ENCODE results near the gene TBX20.
A peak's percentile ranks its signal among the peaks of the same experiment; 100 is the strongest.

Gene TBX20

GRCh38 chr7:35248576-35249536 is 5.0 kb downstream of the TBX20 start:
- Histone ChIP-seq H3K4me1 (ENCODE audit: control insufficient read depth, insufficient read depth, low read length) (peaks cover 15% of the 10 kb centered on the region), H3K36me3 (ENCODE audit: control insufficient read depth in 2 of 2, insufficient read depth in 1 of 2, low read length in 2 of 2) (peaks cover 5 to 9% of the 10 kb centered on the region in 2 experiments), H3K9me3 (ENCODE audit: control insufficient read depth, insufficient read depth, low read depth, low read length) (no peaks in the 10 kb centered on the region), H3K4me3 (ENCODE audit: low read depth, low read length) (no peak overlapping the region), H3K27ac (ENCODE audit: extremely low read depth, low read depth, low read length) (no peak overlapping the region)
- ChIA-PET CTCF (no interaction called here), POLR2A (no interaction called here)
- TF ChIP-seq MYNN (tag by site-specific recombination; IDR thresholded peaks at IDR 0.05; ENCODE audit: borderline replicate concordance) (peak; percentile 55; the same call in 1 of the 2 replicates), ZNF274 (IDR thresholded peaks at IDR 0.05; ENCODE audit: low read length) (no peak), ZNF274 (tag by site-specific recombination; IDR thresholded peaks at IDR 0.05; ENCODE audit: borderline replicate concordance) (no peak)

GRCh38 chr7:35246819-35247218 is 7.1 kb downstream of the TBX20 start:
- TF ChIP-seq ZNF354C (tag by site-specific recombination; IDR thresholded peaks at IDR 0.05; ENCODE audit: borderline replicate concordance, low read depth), result no peak
- no peak for TF ChIP-seq HOXC10 (CRISPR knock-in tag; IDR thresholded peaks at IDR 0.05)
- no peak for TF ChIP-seq HIC1 (tag by site-specific recombination; IDR thresholded peaks at IDR 0.05)
- TF ChIP-seq ZNF837 (tag by site-specific recombination; IDR thresholded peaks at IDR 0.05), result no peak
- no peak for TF ChIP-seq ZNF157 (tag by site-specific recombination; IDR thresholded peaks at IDR 0.05)
- TF ChIP-seq, protein P1, sequence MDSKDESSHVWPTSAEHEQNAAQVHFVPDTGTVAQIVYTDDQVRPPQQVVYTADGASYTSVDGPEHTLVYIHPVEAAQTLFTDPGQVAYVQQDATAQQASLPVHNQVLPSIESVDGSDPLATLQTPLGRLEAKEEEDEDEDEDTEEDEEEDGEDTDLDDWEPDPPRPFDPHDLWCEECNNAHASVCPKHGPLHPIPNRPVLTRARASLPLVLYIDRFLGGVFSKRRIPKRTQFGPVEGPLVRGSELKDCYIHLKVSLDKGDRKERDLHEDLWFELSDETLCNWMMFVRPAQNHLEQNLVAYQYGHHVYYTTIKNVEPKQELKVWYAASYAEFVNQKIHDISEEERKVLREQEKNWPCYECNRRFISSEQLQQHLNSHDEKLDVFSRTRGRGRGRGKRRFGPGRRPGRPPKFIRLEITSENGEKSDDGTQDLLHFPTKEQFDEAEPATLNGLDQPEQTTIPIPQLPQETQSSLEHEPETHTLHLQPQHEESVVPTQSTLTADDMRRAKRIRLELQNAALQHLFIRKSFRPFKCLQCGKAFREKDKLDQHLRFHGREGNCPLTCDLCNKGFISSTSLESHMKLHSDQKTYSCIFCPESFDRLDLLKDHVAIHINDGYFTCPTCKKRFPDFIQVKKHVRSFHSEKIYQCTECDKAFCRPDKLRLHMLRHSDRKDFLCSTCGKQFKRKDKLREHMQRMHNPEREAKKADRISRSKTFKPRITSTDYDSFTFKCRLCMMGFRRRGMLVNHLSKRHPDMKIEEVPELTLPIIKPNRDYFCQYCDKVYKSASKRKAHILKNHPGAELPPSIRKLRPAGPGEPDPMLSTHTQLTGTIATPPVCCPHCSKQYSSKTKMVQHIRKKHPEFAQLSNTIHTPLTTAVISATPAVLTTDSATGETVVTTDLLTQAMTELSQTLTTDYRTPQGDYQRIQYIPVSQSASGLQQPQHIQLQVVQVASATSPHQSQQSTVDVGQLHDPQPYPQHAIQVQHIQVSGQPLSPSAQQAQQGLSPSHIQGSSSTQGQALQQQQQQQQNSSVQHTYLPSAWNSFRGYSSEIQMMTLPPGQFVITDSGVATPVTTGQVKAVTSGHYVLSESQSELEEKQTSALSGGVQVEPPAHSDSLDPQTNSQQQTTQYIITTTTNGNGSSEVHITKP (tag by site-specific recombination; IDR thresholded peaks at IDR 0.05), result no peak
- TF ChIP-seq ZNF473 (tag by site-specific recombination; IDR thresholded peaks at IDR 0.05), result no peak
- no peak for TF ChIP-seq ZNF423 (tag by site-specific recombination; IDR thresholded peaks at IDR 0.05)
- TF ChIP-seq ZNF629 (tag by site-specific recombination; IDR thresholded peaks at IDR 0.05), result no peak
- TF ChIP-seq ZNF664 (tag by site-specific recombination; IDR thresholded peaks at IDR 0.05), result no peak
- no peak for TF ChIP-seq ZNF623 (tag by site-specific recombination; IDR thresholded peaks at IDR 0.05)
- TF ChIP-seq, protein P2, sequence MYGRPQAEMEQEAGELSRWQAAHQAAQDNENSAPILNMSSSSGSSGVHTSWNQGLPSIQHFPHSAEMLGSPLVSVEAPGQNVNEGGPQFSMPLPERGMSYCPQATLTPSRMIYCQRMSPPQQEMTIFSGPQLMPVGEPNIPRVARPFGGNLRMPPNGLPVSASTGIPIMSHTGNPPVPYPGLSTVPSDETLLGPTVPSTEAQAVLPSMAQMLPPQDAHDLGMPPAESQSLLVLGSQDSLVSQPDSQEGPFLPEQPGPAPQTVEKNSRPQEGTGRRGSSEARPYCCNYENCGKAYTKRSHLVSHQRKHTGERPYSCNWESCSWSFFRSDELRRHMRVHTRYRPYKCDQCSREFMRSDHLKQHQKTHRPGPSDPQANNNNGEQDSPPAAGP (tag by site-specific recombination; IDR thresholded peaks at IDR 0.05), result no peak
- TF ChIP-seq ZNF624 (tag by site-specific recombination; IDR thresholded peaks at IDR 0.05), result no peak
- TF ChIP-seq ZNF521 (tag by site-specific recombination; IDR thresholded peaks at IDR 0.05), result no peak
- no peak overlapping the region for H3K27ac ChIP-seq (ENCODE audit: extremely low read depth, low read depth, low read length)
- peaks cover 11% of the 10 kb centered on the region; the same call in 1 of the 2 replicates for H3K4me1 ChIP-seq (ENCODE audit: control insufficient read depth, insufficient read depth, low read length)
- peaks cover 14% of the 10 kb centered on the region in 2 experiments for H3K36me3 ChIP-seq (ENCODE audit: control insufficient read depth in 2 of 2, insufficient read depth in 1 of 2, low read length in 2 of 2)
- H3K4me3 ChIP-seq (ENCODE audit: low read depth, low read length), result no peak overlapping the region
- no peaks in the 10 kb centered on the region for H3K9me3 ChIP-seq (ENCODE audit: control insufficient read depth, insufficient read depth, low read depth, low read length)
- ChIA-PET POLR2A (no interaction called here), CTCF (no interaction called here)

All from HEK293 (cell line).